Measurements from ENCODE around the gene SEC11C. TPM values are rescaled to one million over a fixed set of nuclear protein-coding genes. Genes with fewer than 3 reads are reported as not detected.

Gene SEC11C
- 9.1 TPM for total RNA-seq

- TF ChIP-seq POLR2AphosphoS5 (IDR thresholded peaks at IDR 0.05; ENCODE audit: insufficient read depth in 1 of 2, low read depth in 1 of 2) (peak; percentile 74 to 78), POLR2A (IDR thresholded peaks at IDR 0.05) (no peak)
- peak in 1 of 2 donors; percentile 94 for DNase-seq (ENCODE audit: extremely low spot score in 2 of 2)
- no peaks in the 10 kb centered on the region for H3K27me3 ChIP-seq
- peak within 1 kb of the TSS; percentile 19 for H3K27ac ChIP-seq
- peak within 1 kb of the TSS; percentile 57 to 67 for H3K4me3 ChIP-seq
- intact Hi-C loops (cut with DNase I) = no loop called here
- no peaks in the 10 kb centered on the region for H3K36me3 ChIP-seq
- peaks cover 5% of the 10 kb centered on the region for H3K4me1 ChIP-seq
- no peaks in the 10 kb centered on the region for H3K9me3 ChIP-seq
Observed at GRCh38 chr18:59139615-59140301, at the start of gene SEC11C. Gene SEC11C, plus strand, starts transcription at chr18:59139884. Its CDS starts 65 bp downstream, at chr18:59139949.

GRCh38 chr18:59090966-59091603 is 48.6 kb upstream of the SEC11C start:
- H3K27me3 ChIP-seq = no peaks in the 10 kb centered on the region
- no peaks in the 10 kb centered on the region for H3K36me3 ChIP-seq
- H3K9me3 ChIP-seq = no peaks in the 10 kb centered on the region
- no peak overlapping the region for H3K27ac ChIP-seq
- TF ChIP-seq CTCF (IDR thresholded peaks at IDR 0.05) (no peak), POLR2AphosphoS5 (IDR thresholded peaks at IDR 0.05; ENCODE audit: insufficient read depth in 1 of 2, low read depth in 1 of 2) (no peak), POLR2A (IDR thresholded peaks at IDR 0.05) (no peak)
- no peak for DNase-seq (ENCODE audit: extremely low spot score in 2 of 2)
- intact Hi-C loops (cut with DNase I) = no loop called here
- no peaks in the 10 kb centered on the region for H3K4me1 ChIP-seq
- no peak overlapping the region for H3K4me3 ChIP-seq

DNA sequence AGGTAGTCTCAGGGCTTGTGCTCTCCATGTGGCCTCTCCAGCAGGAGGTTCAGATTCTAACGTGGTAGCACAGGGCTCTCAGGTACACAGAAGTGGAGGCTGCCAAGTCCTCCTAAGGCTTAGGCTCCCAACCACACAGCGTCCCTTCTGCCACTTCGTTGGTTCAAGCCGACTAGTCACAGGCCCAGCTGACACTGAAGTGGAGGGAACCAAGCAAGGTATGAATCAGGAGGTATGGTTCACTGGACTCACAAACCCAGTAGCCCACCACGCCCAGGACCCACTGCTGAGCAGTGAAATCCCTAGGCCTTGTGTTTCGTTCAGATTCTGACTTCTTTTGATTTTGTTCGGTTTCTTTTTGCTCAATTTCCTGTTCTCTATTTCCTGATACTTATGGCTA is 46.0 kb upstream of the SEC11C start:
- intact Hi-C loops (cut with DNase I) = no loop called here
- DNase-seq (ENCODE audit: extremely low spot score in 2 of 2) = no peak
- Histone ChIP-seq H3K27ac (no peak overlapping the region), H3K4me1 (no peaks in the 10 kb centered on the region), H3K9me3 (no peaks in the 10 kb centered on the region), H3K4me3 (no peak overlapping the region), H3K36me3 (no peaks in the 10 kb centered on the region), H3K27me3 (no peaks in the 10 kb centered on the region)
- TF ChIP-seq CTCF (IDR thresholded peaks at IDR 0.05) = no peak
- no peak for TF ChIP-seq POLR2A (IDR thresholded peaks at IDR 0.05)
- no peak for TF ChIP-seq POLR2AphosphoS5 (IDR thresholded peaks at IDR 0.05; ENCODE audit: insufficient read depth in 1 of 2, low read depth in 1 of 2)

DNA sequence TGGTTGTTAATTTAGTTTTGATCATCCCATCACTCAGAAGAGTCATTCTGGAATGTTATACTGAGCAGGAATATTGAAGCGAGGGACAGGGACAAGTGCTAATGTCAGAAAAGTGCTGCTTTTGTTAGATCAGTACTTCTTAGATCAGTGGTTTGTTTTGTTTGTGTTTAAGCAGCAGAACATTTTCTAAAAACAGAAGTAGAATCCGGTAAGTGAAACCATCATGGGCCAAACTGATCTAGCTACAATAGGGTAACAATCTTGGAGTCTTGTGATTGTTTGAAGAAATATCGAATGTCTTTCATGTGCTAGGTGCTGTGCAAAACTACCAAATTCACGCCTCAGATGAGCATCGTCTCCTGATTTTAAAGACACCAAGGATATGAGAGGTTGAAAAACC is 45.1 kb upstream of the SEC11C start:
- no peaks in the 10 kb centered on the region for H3K27me3 ChIP-seq
- intact Hi-C loops (cut with DNase I) = no loop called here

More for the DNA sequence above, 45.1 kb upstream of the SEC11C start:
- H3K27ac ChIP-seq = no peak overlapping the region
- TF ChIP-seq CTCF (IDR thresholded peaks at IDR 0.05) (no peak), POLR2AphosphoS5 (IDR thresholded peaks at IDR 0.05; ENCODE audit: insufficient read depth in 1 of 2, low read depth in 1 of 2) (no peak)
- H3K36me3 ChIP-seq = no peaks in the 10 kb centered on the region
- H3K4me3 ChIP-seq = no peak overlapping the region
- H3K9me3 ChIP-seq = no peaks in the 10 kb centered on the region
- DNase-seq (ENCODE audit: extremely low spot score in 2 of 2) = no peak
- H3K4me1 ChIP-seq = no peaks in the 10 kb centered on the region
